K562 (cell line): ENCODE data around the gene SCYL1. TPM values are rescaled to one million over a fixed set of nuclear protein-coding genes. Genes with fewer than 3 reads are reported as not detected.
A peak's percentile ranks its signal among the peaks of the same experiment; 100 is the strongest.

ENCODE experiments used
- ATF1 ChIP-seq, 2 experiments: fragments of 450-650 bp in 1 of 2; IDR thresholded peaks; 2 replicates each; pipeline ENCODE4 v1.6.1; 2016; ENCODE audit warnings: missing compliant biosample characterization in 1 of 2, missing genetic modification characterization in 1 of 2
- BCL6 ChIP-seq: fragments of 250-450 bp; sonication (Bioruptor Pico); IDR thresholded peaks from 2 replicates; pipeline ENCODE4 v1.4.0; 2020
- CBX8 ChIP-seq: fragments of 200-600 bp; sonication (generic); IDR thresholded peaks from 2 replicates; pipeline ENCODE4 v1.6.1; 2012; ENCODE audit warnings: borderline replicate concordance, mixed run types, low read depth, mild to moderate bottlenecking, moderate library complexity, mixed read lengths, low read length, control low read depth, inconsistent platforms; ENCODE audit not compliant: poor library complexity, severe bottlenecking; ENCODE audit errors: extremely low read depth
- CREM ChIP-seq: IDR thresholded peaks from 2 replicates; pipeline ENCODE4 v1.6.1; 2014; ENCODE audit warnings: antibody characterized with exemption, low read depth
- ETS2 ChIP-seq: IDR thresholded peaks from 2 replicates; pipeline ENCODE4 v1.6.1; 2016; ENCODE audit warnings: borderline replicate concordance, missing genetic modification characterization, mild to moderate bottlenecking, moderate library complexity, missing compliant biosample characterization; ENCODE audit not compliant: poor library complexity, severe bottlenecking
- FOXP1 ChIP-seq: sonication (generic); formaldehyde crosslinking; IDR thresholded peaks from 2 replicates; pipeline ENCODE4 v1.8.0; 2022; ENCODE audit warnings: mild to moderate bottlenecking, missing genetic modification reagents
- HNRNPH1 ChIP-seq: fragments of 200-400 bp; formaldehyde crosslinking; optimal IDR thresholded peaks from 2 replicates; pipeline ENCODE3; 2017; ENCODE audit warnings: low read depth, mild to moderate bottlenecking, low read length, moderate library complexity
- MBD2 ChIP-seq: sonication (generic); IDR thresholded peaks from 2 replicates; pipeline ENCODE4 v1.6.1; 2016; ENCODE audit warnings: low read depth, borderline replicate concordance
- NCOA6 ChIP-seq: fragments of 450-650 bp; IDR thresholded peaks from 2 replicates; pipeline ENCODE4 v1.6.1; 2017; ENCODE audit warnings: mild to moderate bottlenecking
- POLR2A ChIP-seq: fragments of 450-650 bp; conservative IDR thresholded peaks from 2 replicates; pipeline ENCODE4 v1.6.1; 2016
- PTBP1 ChIP-seq: fragments of 200-400 bp; formaldehyde crosslinking; IDR thresholded peaks from 2 replicates; pipeline ENCODE4 v1.6.1; 2017; ENCODE audit warnings: low read depth, low read length
- SREBF2 ChIP-seq: sonication (generic); formaldehyde crosslinking; IDR thresholded peaks from 2 replicates; pipeline ENCODE4 v1.4.0; 2020; ENCODE audit warnings: mild to moderate bottlenecking, missing genetic modification reagents
- TBP ChIP-seq: optimal IDR thresholded peaks from 2 replicates; pipeline ENCODE3; 2011; ENCODE audit warnings: low read depth, low read length, improper control_type of control experiment
- ZBTB1 ChIP-seq: sonication (generic); formaldehyde crosslinking; IDR thresholded peaks from 2 replicates; pipeline ENCODE4 v1.8.1; 2023; ENCODE audit warnings: missing genetic modification reagents, low read depth, mild to moderate bottlenecking, borderline replicate concordance
- ZFX ChIP-seq: sonication (generic); formaldehyde crosslinking; IDR thresholded peaks from 2 replicates; pipeline ENCODE4 v1.8.0; 2022; ENCODE audit warnings: mild to moderate bottlenecking, missing genetic modification reagents, moderate library complexity
- ZKSCAN3 ChIP-seq: fragments of 250-450 bp; sonication (Bioruptor Pico); IDR thresholded peaks from 2 replicates; pipeline ENCODE4 v1.4.0; 2020
- ZNF780A ChIP-seq: fragments of 250-450 bp; sonication (Bioruptor Pico); IDR thresholded peaks from 2 replicates; pipeline ENCODE4 v1.5.0; 2021; ENCODE audit warnings: mild to moderate bottlenecking
- ZSCAN29 ChIP-seq: fragments of 450-650 bp; IDR thresholded peaks from 2 replicates; pipeline ENCODE4 v1.6.1; 2017
- polyA plus RNA-seq, 8 experiments: library from polyadenylated mRNA; depleted of rRNA in 4 of 8; stranded (reverse) in 5 of 8; unstranded in 3 of 8; fragments of >200 nt; fragmentation: Nextera tagmentation in 2 of 8; fragmentation: Illumina TruSeq in 1 of 8; extraction: Ambion mirVana in 2 of 8; extraction: Trizol in 1 of 8; gene quantifications; 2 replicates each; pipeline versions ENCODE4 v1.2.1 to v1.2.3, GENCODE V29; 2011 to 2014; ENCODE audit warnings: inconsistent platforms in 1 of 8, missing spikeins in 1 of 8
- total RNA-seq, 7 experiments: library from RNA; depleted of rRNA in 6 of 7; stranded (reverse); fragments of >200 nt in 6 of 7; fragmentation: Illumina TruSeq in 2 of 7; extraction: Trizol in 2 of 7; gene quantifications; 2 replicates each; pipeline versions ENCODE4 v1.2.1 to v1.2.3, GENCODE V29; 2011 to 2021; ENCODE audit warnings: low replicate concordance in 1 of 7
- TF ChIP-seq, protein P1 (sequence below), 2 experiments: IDR thresholded peaks; 2 replicates each; pipeline ENCODE4 v1.6.1; 2012; ENCODE audit warnings: improper control_type of control experiment in 2 of 2, low read depth in 2 of 2, low read length in 2 of 2, borderline replicate concordance in 1 of 2
- TF ChIP-seq, protein P2 (sequence below): fragments of 250-450 bp; sonication (Bioruptor Pico); IDR thresholded peaks from 2 replicates; pipeline ENCODE4 v1.4.0; 2020; ENCODE audit warnings: mild to moderate bottlenecking
- TF ChIP-seq, protein P3 (sequence below): fragments of 450-650 bp; IDR thresholded peaks from 2 replicates; pipeline ENCODE4 v1.6.1; 2016; ENCODE audit warnings: borderline replicate concordance

Gene SCYL1
- total and polyA plus RNA-seq, 9 of the 15 experiments (the other 6 are each of a cell fraction or from before 2014, with no cell fraction given): 1.9 to 145 (median 57.6) TPM

DNA sequence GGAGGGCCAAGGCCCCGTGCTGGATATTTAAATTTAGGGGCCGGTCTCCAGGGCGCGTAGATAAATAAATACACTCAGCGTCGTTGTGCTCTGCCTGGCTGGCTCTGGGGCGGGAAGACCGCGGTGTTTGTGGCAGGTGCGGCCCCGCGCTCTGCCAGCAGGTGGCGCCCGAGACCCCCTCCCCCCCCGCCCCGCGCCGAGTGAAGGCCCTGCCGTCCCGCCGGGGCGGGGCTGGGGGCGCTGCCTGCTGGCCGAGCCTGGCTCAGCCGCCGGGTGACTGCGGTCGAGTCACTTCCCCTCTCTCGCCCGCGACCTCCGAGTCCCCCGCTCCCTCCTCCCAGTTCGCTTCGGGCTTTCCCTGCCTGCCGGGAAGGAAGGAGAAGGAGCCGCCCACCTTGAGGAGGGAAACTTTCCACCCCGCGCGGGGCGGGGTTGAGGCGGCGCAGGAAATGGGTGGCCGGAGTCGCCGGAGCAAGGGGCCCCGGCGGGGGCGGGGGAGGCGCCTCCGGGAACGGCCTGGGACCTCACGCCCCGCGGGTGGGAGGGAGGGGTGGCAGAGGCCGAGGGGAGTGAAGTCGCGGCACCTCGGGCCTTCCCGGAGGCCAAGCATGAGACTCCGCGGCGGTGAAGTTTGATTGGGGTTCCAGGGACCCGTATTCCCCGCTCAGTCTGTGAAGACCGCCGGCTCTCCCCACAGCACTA lies 49.4 kb downstream of the SCYL1 start (continued):
- TF ChIP-seq, protein P1, sequence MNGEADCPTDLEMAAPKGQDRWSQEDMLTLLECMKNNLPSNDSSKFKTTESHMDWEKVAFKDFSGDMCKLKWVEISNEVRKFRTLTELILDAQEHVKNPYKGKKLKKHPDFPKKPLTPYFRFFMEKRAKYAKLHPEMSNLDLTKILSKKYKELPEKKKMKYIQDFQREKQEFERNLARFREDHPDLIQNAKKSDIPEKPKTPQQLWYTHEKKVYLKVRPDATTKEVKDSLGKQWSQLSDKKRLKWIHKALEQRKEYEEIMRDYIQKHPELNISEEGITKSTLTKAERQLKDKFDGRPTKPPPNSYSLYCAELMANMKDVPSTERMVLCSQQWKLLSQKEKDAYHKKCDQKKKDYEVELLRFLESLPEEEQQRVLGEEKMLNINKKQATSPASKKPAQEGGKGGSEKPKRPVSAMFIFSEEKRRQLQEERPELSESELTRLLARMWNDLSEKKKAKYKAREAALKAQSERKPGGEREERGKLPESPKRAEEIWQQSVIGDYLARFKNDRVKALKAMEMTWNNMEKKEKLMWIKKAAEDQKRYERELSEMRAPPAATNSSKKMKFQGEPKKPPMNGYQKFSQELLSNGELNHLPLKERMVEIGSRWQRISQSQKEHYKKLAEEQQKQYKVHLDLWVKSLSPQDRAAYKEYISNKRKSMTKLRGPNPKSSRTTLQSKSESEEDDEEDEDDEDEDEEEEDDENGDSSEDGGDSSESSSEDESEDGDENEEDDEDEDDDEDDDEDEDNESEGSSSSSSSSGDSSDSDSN (IDR thresholded peaks at IDR 0.05; ENCODE audit: borderline replicate concordance in 1 of 2, low read depth in 2 of 2, low read length in 2 of 2): peak; percentile 55 to 81; a peak in 2 of 4 replicates
- TF ChIP-seq NCOA6: no peak
- no peak for TF ChIP-seq FOXP1 (CRISPR knock-in tag)
- TF ChIP-seq SREBF2 (CRISPR knock-in tag): no peak
- no peak for TF ChIP-seq ETS2
- TF ChIP-seq MBD2: peak; percentile 57; the same call in 1 of the 2 replicates
- no peak for TF ChIP-seq ZNF780A
- TF ChIP-seq ZFX (CRISPR knock-in tag): peak; percentile 46
- TF ChIP-seq ZBTB1 (CRISPR knock-in tag): peak; percentile 76; the same call in 1 of the 2 replicates
- TF ChIP-seq CBX8: no peak
- no peak; the same call in 1 of the 2 replicates for TF ChIP-seq POLR2A
- TF ChIP-seq, protein P2, sequence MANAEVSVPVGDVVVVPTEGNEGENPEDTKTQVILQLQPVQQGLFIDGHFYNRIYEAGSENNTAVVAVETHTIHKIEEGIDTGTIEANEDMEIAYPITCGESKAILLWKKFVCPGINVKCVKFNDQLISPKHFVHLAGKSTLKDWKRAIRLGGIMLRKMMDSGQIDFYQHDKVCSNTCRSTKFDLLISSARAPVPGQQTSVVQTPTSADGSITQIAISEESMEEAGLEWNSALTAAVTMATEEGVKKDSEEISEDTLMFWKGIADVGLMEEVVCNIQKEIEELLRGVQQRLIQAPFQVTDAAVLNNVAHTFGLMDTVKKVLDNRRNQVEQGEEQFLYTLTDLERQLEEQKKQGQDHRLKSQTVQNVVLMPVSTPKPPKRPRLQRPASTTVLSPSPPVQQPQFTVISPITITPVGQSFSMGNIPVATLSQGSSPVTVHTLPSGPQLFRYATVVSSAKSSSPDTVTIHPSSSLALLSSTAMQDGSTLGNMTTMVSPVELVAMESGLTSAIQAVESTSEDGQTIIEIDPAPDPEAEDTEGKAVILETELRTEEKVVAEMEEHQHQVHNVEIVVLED: no peak
- TF ChIP-seq TBP: peak; percentile 17
- peak; percentile 58 for TF ChIP-seq CREM
- TF ChIP-seq, protein P3, sequence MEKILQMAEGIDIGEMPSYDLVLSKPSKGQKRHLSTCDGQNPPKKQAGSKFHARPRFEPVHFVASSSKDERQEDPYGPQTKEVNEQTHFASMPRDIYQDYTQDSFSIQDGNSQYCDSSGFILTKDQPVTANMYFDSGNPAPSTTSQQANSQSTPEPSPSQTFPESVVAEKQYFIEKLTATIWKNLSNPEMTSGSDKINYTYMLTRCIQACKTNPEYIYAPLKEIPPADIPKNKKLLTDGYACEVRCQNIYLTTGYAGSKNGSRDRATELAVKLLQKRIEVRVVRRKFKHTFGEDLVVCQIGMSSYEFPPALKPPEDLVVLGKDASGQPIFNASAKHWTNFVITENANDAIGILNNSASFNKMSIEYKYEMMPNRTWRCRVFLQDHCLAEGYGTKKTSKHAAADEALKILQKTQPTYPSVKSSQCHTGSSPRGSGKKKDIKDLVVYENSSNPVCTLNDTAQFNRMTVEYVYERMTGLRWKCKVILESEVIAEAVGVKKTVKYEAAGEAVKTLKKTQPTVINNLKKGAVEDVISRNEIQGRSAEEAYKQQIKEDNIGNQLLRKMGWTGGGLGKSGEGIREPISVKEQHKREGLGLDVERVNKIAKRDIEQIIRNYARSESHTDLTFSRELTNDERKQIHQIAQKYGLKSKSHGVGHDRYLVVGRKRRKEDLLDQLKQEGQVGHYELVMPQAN: no peak
- no peak for TF ChIP-seq ZKSCAN3 (CRISPR knock-in tag)
- no peak for TF ChIP-seq HNRNPH1
- no peak for TF ChIP-seq ATF1 (CRISPR knock-in tag; IDR thresholded peaks at IDR 0.05)
- peak; percentile 32 for TF ChIP-seq ATF1 (tag; IDR thresholded peaks at IDR 0.05)
- TF ChIP-seq BCL6 (CRISPR knock-in tag): no peak
- no peak for TF ChIP-seq ZSCAN29
- no peak for TF ChIP-seq PTBP1
